Activated CD8-positive, alpha-beta T cell treated with anti-CD3 and anti-CD28 coated beads, Interleukin-2, amount 10 ng/mL, durations not matched to agents 7 days and 5 days (primary cell): ENCODE data around the gene NACA2. TPM values are rescaled to one million over a fixed set of nuclear protein-coding genes. Genes with fewer than 3 reads are reported as not detected.

ENCODE experiments used
- ATAC-seq: fragments of 150-1000 bp; cut with Tn5 transposase; one replicate; pipeline ENCODE4 v1.10.0; 2021; ENCODE audit warnings: moderate library complexity
- CTCF ChIA-PET: fragments of 350-600 bp; sonication (Branson Sonifier 250); formaldehyde crosslinking; loops from one replicate; lab custom pipeline; 2021; ENCODE audit warnings: antibody characterized with exemption; lab: Charles Lee
- POLR2A ChIA-PET: fragments of 350-600 bp; sonication (Branson Sonifier 250); formaldehyde crosslinking; loops from one replicate; lab custom pipeline; 2021; ENCODE audit warnings: antibody characterized with exemption; lab: Charles Lee
- DNase-seq: peaks from one replicate; pipeline ENCODE4 v3.0.0-alpha.2; 2020
- H3K27ac Mint-ChIP-seq: one replicate; pipeline ENCODE4 v1.8.0; 2021; ENCODE audit warnings: mild to moderate bottlenecking, mixed read lengths
- H3K27me3 Mint-ChIP-seq: one replicate; pipeline ENCODE4 v1.8.0; 2021; ENCODE audit warnings: low read depth, mixed read lengths
- H3K36me3 Mint-ChIP-seq: one replicate; pipeline ENCODE4 v1.8.0; 2021; ENCODE audit warnings: low read depth, mixed read lengths
- H3K4me1 Mint-ChIP-seq: one replicate; pipeline ENCODE4 v1.8.0; 2021; ENCODE audit warnings: low read depth, mixed read lengths
- H3K4me3 Mint-ChIP-seq: one replicate; pipeline ENCODE4 v1.8.0; 2021; ENCODE audit warnings: mild to moderate bottlenecking, mixed read lengths
- H3K9me3 Mint-ChIP-seq: one replicate; pipeline ENCODE4 v1.8.0; 2022; ENCODE audit warnings: mixed read lengths; ENCODE audit not compliant: insufficient read depth
- total RNA-seq, 2 experiments: library from RNA; stranded (reverse); gene quantifications; one replicate each; pipeline ENCODE4 v1.2.3, GENCODE V29; 2021

Gene NACA2
- total RNA-seq, 2 experiments from 2014 or later: not detected

DNA sequence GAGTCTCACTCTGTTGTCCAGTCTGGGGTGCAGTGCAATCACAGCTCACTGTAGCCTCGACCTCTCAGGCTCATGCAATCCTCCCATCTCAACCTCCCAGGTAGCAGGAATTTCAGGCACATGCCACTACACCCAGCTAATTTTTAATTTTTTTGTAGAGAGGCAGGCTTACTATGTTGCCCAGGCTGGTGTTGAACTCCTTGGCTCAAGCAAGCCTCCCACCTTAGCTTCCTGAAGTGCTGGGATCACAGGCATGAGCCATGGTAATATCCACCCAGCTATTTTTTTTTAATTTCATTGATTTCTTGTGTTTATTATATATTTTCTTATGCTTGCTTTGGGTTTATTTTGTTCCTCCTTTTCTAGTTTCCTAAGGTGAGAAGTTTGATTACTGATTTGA is 33.9 kb upstream of the NACA2 start:
- Mint-ChIP-seq H3K27ac (no peak overlapping the region), H3K9me3 (no peaks in the 10 kb centered on the region), H3K36me3 (no peaks in the 10 kb centered on the region), H3K4me3 (no peak overlapping the region), H3K4me1 (no peaks in the 10 kb centered on the region), H3K27me3 (peaks cover 28% of the 10 kb centered on the region)
- CTCF ChIA-PET: interaction anchor here (1.3 kb wide), 1 partner anchor 10 kb away, joined by 3 read pairs; no protein-coding TSS in a partner anchor
- POLR2A ChIA-PET: no interaction called here
- ATAC-seq (no peak), DNase-seq (no peak)

DNA sequence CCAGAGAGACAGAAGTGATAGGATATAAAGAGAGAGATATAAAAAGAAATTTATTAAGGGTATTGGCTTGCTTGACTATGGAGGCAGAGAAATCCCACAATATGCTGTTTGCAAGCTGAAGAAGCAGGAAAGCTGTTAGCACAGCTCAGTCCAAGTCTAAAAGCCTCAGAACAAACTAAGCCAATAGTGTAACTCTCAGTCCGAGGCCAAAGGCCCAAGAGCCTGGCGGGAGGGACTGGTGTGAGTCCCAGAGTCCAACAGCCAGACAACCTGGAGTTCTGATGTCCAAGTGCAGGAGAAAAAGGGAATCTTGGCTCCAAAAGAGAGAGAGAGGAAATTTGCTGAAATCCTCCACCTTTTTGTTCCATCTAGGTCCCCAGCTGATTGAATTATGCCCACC is 30.3 kb upstream of the NACA2 start:
- Mint-ChIP-seq H3K27ac (no peak overlapping the region), H3K4me1 (no peaks in the 10 kb centered on the region), H3K9me3 (peaks cover 6% of the 10 kb centered on the region), H3K4me3 (no peak overlapping the region), H3K27me3 (peaks cover 30% of the 10 kb centered on the region), H3K36me3 (peaks cover 4% of the 10 kb centered on the region)
- ChIA-PET CTCF (interaction anchor here (2.4 kb wide), 1 partner anchor 14 kb away, joined by 7 read pairs; no protein-coding TSS in a partner anchor), POLR2A (interaction anchor here (0.6 kb wide), 1 partner anchor 446 kb away, joined by 3 read pairs; no protein-coding TSS in a partner anchor)
- DNase-seq: no peak
- no peak for ATAC-seq

GRCh38 chr17:61619953-61620352 is 28.9 kb upstream of the NACA2 start:
- Mint-ChIP-seq H3K27ac (no peak overlapping the region), H3K4me1 (peaks cover 4% of the 10 kb centered on the region), H3K27me3 (peaks cover 24% of the 10 kb centered on the region), H3K4me3 (no peak overlapping the region), H3K36me3 (peaks cover 4% of the 10 kb centered on the region), H3K9me3 (peaks cover 6% of the 10 kb centered on the region)
- CTCF ChIA-PET: interaction anchor here (0.6 kb wide), 1 partner anchor 63 kb away, joined by 3 read pairs; no protein-coding TSS in a partner anchor
- POLR2A ChIA-PET: no interaction called here
- ATAC-seq (no peak), DNase-seq (no peak)

GRCh38 chr17:61619493-61619892 is 28.5 kb upstream of the NACA2 start:
- no peak overlapping the region for H3K27ac Mint-ChIP-seq
- ATAC-seq (no peak), DNase-seq (no peak)
- peaks cover 4% of the 10 kb centered on the region for H3K4me1 Mint-ChIP-seq
- peaks cover 24% of the 10 kb centered on the region for H3K27me3 Mint-ChIP-seq
- H3K36me3 Mint-ChIP-seq: peaks cover 4% of the 10 kb centered on the region
- peaks cover 6% of the 10 kb centered on the region for H3K9me3 Mint-ChIP-seq
- no peak overlapping the region for H3K4me3 Mint-ChIP-seq
- ChIA-PET POLR2A (no interaction called here), CTCF (no interaction called here)

- POLR2A ChIA-PET: no interaction called here
These were observed 27.9 kb upstream of the NACA2 start for GRCh38 chr17:61618950-61619349.

DNA sequence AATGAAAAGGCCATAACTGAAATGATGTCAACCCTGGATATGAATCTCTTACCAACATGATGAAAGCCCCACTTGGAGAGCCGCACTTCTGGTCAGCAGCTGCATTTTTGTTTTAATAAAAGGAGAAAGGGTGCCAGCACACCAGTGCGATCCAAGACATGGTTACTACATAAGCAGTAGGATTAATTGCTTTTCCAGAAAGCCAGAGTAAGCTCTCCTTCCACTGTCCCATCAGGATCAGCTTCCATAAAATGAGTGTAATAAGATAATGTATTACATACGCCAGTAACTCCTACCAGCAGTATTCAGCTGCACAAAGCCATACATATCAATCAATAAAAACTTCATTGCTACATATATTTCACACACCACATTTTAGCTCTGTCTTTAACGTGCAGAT is 26.3 kb upstream of the NACA2 start:
- CTCF ChIA-PET: interaction anchor here (1.4 kb wide), 1 partner anchor 18 kb away, joined by 4 read pairs; no protein-coding TSS in a partner anchor
- ATAC-seq: no peak
- H3K27ac Mint-ChIP-seq: no peak overlapping the region

More at GRCh38 chr17:61618950-61619349, 27.9 kb upstream of the NACA2 start:
- Mint-ChIP-seq H3K4me1 (peaks cover 4% of the 10 kb centered on the region), H3K27ac (no peak overlapping the region), H3K9me3 (peaks cover 6% of the 10 kb centered on the region), H3K4me3 (no peak overlapping the region), H3K36me3 (peaks cover 4% of the 10 kb centered on the region), H3K27me3 (peaks cover 21% of the 10 kb centered on the region)
- DNase-seq: no peak
- CTCF ChIA-PET: no interaction called here
- no peak for ATAC-seq

GRCh38 chr17:61616783-61617182 is 25.8 kb upstream of the NACA2 start:
- peaks cover 11% of the 10 kb centered on the region for H3K27me3 Mint-ChIP-seq
- peaks cover 4% of the 10 kb centered on the region for H3K4me1 Mint-ChIP-seq
- H3K36me3 Mint-ChIP-seq: peaks cover 4% of the 10 kb centered on the region
- CTCF ChIA-PET: no interaction called here
- peaks cover 6% of the 10 kb centered on the region for H3K9me3 Mint-ChIP-seq
- DNase-seq (no peak), ATAC-seq (no peak)
- H3K27ac Mint-ChIP-seq: no peak overlapping the region
- POLR2A ChIA-PET: no interaction called here
- no peak overlapping the region for H3K4me3 Mint-ChIP-seq

More for the DNA sequence above, 26.3 kb upstream of the NACA2 start:
- DNase-seq: no peak
- Mint-ChIP-seq H3K9me3 (peaks cover 6% of the 10 kb centered on the region), H3K4me3 (no peak overlapping the region), H3K27me3 (peaks cover 16% of the 10 kb centered on the region), H3K36me3 (peaks cover 4% of the 10 kb centered on the region), H3K4me1 (peaks cover 4% of the 10 kb centered on the region)
- POLR2A ChIA-PET: no interaction called here

DNA sequence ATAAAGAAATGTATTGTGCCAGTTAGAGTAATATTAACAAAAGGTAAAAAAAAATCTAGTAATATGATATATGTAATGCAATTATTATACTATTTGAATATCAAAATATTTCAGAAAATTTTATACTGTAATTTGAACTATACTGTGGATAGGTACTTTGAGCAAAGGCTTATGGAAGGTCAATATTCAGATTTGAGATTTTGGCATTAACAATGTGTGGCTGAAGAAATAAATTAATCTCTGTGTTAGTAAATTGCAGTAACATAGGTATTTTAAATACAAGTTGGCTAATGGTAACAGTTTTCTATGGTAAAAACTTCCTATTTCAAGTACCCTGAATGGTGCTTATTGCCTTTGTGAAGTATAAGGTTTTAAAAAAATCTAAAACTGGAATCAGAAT is 23.2 kb upstream of the NACA2 start:
- peaks cover 4% of the 10 kb centered on the region for H3K4me1 Mint-ChIP-seq
- H3K36me3 Mint-ChIP-seq: no peaks in the 10 kb centered on the region
- H3K27ac Mint-ChIP-seq: no peak overlapping the region
- POLR2A ChIA-PET: no interaction called here
- H3K9me3 Mint-ChIP-seq: peaks cover 1% of the 10 kb centered on the region
- peaks cover 9% of the 10 kb centered on the region for H3K27me3 Mint-ChIP-seq
- H3K4me3 Mint-ChIP-seq: no peak overlapping the region
- ATAC-seq (no peak), DNase-seq (no peak)
- CTCF ChIA-PET: no interaction called here

DNA sequence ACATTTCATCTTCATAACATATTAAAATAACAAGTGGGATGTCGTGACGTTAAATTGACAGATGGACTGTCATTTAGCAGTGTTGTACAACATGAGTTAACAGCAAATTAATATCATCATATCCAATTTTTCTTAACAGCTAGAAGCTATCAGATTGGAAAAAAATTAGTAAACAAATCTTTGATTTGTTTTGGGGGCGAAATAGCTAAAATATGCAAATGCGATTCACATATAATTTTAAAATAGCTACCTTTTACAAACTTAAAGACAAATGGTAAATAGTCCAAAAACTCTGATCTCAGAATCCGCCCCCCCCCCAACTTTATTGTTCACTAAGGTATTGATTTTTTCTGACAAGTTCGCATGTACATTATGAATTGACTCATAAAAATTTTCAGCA is 20.3 kb upstream of the NACA2 start:
- Mint-ChIP-seq H3K9me3 (no peaks in the 10 kb centered on the region), H3K27ac (no peak overlapping the region), H3K4me3 (no peak overlapping the region), H3K27me3 (peaks cover 10% of the 10 kb centered on the region), H3K4me1 (peaks cover 4% of the 10 kb centered on the region), H3K36me3 (no peaks in the 10 kb centered on the region)
- ChIA-PET CTCF (no interaction called here), POLR2A (no interaction called here)
- ATAC-seq (no peak), DNase-seq (no peak)

DNA sequence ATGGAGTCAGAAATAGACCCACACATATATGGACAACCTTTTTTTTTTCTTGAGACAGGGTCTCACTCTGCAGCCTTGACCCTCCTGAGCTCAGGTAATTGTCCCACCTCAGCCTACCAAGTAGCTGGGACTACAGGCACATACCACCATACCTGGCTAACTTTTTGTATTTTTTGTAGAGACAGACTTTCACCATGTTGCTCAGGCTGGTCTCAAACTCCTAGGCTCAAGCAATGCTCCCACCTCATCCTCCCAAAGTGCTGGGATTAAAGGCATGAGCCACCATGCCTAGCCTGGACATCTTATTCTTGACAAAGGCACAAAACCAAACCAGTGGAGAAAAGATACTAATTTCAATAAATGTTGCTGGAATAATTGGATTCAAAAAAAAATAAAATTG is 14.7 kb upstream of the NACA2 start:
- H3K9me3 Mint-ChIP-seq: no peaks in the 10 kb centered on the region
- H3K27me3 Mint-ChIP-seq: peaks cover 15% of the 10 kb centered on the region
- no peak overlapping the region for H3K4me3 Mint-ChIP-seq
- H3K36me3 Mint-ChIP-seq: no peaks in the 10 kb centered on the region
- DNase-seq (no peak), ATAC-seq (no peak)
- CTCF ChIA-PET: no interaction called here
- H3K27ac Mint-ChIP-seq: no peak overlapping the region
- POLR2A ChIA-PET: no interaction called here
- no peaks in the 10 kb centered on the region for H3K4me1 Mint-ChIP-seq

GRCh38 chr17:61601297-61601696 is 10.3 kb upstream of the NACA2 start:
- Mint-ChIP-seq H3K9me3 (no peaks in the 10 kb centered on the region), H3K27me3 (peaks cover 19% of the 10 kb centered on the region), H3K36me3 (no peaks in the 10 kb centered on the region), H3K4me1 (no peaks in the 10 kb centered on the region), H3K4me3 (no peak overlapping the region), H3K27ac (no peak overlapping the region)
- ATAC-seq (no peak), DNase-seq (no peak)
- CTCF ChIA-PET: no interaction called here
- POLR2A ChIA-PET: no interaction called here

GRCh38 chr17:61600621-61601020 is 9.6 kb upstream of the NACA2 start:
- no peak for DNase-seq
- no peak for ATAC-seq
- H3K27me3 Mint-ChIP-seq: peaks cover 22% of the 10 kb centered on the region
- POLR2A ChIA-PET: no interaction called here
- H3K36me3 Mint-ChIP-seq: no peaks in the 10 kb centered on the region
- H3K4me3 Mint-ChIP-seq: no peak overlapping the region
- H3K27ac Mint-ChIP-seq: no peak overlapping the region
- H3K9me3 Mint-ChIP-seq: no peaks in the 10 kb centered on the region
- CTCF ChIA-PET: no interaction called here
- H3K4me1 Mint-ChIP-seq: no peaks in the 10 kb centered on the region

DNA sequence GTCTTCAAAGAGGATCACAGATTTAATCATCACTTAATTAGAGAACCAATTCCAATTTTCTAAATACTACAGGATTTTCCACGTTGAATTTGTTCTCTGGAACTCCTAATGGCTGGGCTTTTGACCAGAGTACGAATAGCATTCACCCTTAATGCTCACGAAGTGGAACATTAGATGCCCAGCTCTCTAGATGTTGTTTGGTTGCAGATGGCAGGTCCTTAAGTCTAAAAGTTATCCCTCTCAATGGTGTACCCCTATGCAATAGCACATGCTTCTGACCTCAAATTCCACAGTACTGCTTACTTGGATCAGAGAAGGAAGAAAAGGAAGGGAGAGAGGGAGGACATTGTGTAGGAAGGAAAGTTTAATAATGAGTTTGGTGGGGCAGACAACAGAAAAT is 8.6 kb upstream of the NACA2 start:
- H3K27me3 Mint-ChIP-seq: peaks cover 23% of the 10 kb centered on the region
- DNase-seq (no peak), ATAC-seq (no peak)
- H3K9me3 Mint-ChIP-seq: no peaks in the 10 kb centered on the region
- ChIA-PET POLR2A (no interaction called here), CTCF (no interaction called here)
- H3K27ac Mint-ChIP-seq: no peak overlapping the region
- H3K36me3 Mint-ChIP-seq: no peaks in the 10 kb centered on the region
- no peak overlapping the region for H3K4me3 Mint-ChIP-seq
- no peaks in the 10 kb centered on the region for H3K4me1 Mint-ChIP-seq
